Middle frontal gyrus (tissue), 1 donor: Measurements from ENCODE around the gene CYP2A13.
"Not testable (repeated sequence)": the region's sequence is repeated elsewhere in the genome, so short reads cannot be mapped to it uniquely, and the experiment has no call there.

Source experiments
- DNase-seq: peaks from one replicate; pipeline ENCODE4 v3.0.0-alpha.2; 2015; ENCODE audit warnings: low spot score; ENCODE audit errors: extremely low spot score

Gene CYP2A13, protein sequence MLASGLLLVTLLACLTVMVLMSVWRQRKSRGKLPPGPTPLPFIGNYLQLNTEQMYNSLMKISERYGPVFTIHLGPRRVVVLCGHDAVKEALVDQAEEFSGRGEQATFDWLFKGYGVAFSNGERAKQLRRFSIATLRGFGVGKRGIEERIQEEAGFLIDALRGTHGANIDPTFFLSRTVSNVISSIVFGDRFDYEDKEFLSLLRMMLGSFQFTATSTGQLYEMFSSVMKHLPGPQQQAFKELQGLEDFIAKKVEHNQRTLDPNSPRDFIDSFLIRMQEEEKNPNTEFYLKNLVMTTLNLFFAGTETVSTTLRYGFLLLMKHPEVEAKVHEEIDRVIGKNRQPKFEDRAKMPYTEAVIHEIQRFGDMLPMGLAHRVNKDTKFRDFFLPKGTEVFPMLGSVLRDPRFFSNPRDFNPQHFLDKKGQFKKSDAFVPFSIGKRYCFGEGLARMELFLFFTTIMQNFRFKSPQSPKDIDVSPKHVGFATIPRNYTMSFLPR

DNA sequence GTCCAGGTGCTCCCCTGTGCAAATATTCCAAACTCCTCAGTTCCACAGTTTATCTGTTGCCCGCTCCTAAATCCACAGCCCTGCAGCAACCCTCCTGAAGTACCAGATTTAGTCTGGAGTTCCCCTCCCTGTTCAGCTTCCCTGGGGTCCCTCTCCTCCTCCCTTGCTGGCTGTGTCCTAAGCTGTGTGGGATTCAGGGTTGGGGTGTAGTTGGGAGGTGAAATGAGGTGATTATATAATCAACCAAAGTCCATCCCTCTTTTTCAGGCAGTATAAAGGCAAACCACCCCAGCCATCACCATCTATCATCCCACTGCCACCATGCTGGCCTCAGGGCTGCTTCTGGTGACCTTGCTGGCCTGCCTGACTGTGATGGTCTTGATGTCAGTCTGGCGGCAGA is at the start of gene CYP2A13:
CYP2A13 (plus strand) TSS at position 301 of the 400 bp plus-strand sequence; CDS start at position 322, 21 bp downstream.
- DNase-seq, result no peak

DNA sequence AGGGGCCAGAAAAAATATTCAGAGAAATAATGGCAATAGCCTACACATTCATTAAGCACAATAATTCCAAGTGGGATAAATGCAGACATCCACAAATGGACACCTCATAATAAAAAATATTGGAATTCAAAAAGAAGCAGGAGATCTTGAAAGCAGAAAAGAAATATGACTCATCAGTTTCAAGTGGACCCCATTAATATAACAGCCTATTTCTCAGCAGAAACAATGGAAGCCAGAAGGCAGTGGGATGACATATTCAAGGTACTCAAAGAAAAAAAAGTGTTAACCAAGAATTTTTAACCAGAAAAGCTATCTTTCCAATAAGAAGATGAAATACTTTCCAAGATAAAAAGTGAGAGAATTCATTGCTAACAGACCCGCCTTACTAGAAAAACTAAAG is 48.4 kb upstream of the CYP2A13 start:
- DNase-seq, result no peak

DNA sequence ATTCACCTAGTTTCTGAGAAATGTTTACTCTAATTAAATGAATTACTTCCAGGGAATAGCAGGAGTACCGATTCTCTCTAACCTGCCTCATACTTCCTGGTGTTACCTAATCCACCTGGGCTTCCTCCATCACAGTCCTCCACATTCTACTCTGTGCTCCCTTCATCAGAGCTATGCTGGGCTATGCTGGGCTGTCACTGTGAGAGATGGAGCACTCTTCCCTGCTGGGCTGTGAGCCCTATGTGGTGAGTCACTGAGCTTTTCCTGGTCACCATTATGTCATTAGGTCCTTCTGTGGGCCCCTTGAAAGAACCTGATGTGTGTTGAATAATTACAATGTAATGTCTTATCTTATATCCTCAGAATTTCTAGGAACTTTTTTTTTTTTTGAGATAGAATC is 43.2 kb upstream of the CYP2A13 start:
- DNase-seq, result not testable (repeated sequence)

GRCh38 chr19:41050426-41050825 is 37.8 kb upstream of the CYP2A13 start:
- no peak for DNase-seq

DNA sequence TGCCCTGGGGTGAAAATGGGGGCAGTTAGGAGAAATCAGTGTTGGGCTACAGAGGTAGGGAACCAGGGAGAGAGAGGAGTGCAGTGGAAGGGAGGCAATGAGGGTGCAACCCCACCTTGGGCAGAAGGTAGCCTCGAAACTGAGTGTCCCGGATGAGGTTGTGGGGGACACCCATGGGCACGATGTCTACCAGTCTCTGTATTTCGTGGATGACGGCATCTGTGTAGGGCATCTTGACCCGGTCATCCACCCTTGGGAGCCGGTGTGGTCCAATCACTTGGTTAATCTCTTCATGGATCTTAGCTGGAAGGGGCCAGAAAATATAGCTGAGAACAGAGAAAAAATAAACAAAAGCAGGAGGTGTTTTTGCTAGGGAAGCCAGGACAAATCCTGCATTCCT is 36.1 kb upstream of the CYP2A13 start:
- not testable (repeated sequence) for DNase-seq

GRCh38 chr19:41053331-41053730 is 34.9 kb upstream of the CYP2A13 start:
- not testable (repeated sequence) for DNase-seq

DNA sequence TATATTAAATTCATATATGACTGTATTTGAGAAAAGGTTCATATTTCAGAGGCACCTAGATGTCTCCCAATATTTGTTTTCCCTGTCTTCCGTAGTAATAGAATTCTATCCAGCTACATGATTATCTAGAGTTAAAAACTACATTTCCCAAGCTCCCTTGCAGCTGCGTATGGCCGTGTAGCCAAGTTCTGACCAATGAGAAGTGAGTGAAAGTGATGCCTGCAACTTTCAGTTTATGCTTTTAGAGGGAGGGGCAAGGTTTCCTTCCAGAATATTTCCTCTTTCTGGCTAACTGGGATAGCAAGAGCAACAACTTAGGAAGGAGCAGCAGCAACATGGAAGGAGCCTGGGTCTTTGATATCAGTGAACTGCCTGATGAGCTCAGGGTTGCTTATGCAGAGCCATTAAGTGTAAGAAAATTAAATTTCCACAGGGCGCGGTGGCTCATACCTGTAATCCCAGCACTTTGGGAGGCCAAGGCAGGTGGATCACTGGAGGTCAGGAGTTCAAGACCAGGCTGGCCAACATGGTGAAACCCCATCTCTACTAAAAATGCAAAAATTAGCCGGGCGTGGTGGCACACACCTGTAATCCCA is 23.2 kb upstream of the CYP2A13 start:
- no peak for DNase-seq

DNA sequence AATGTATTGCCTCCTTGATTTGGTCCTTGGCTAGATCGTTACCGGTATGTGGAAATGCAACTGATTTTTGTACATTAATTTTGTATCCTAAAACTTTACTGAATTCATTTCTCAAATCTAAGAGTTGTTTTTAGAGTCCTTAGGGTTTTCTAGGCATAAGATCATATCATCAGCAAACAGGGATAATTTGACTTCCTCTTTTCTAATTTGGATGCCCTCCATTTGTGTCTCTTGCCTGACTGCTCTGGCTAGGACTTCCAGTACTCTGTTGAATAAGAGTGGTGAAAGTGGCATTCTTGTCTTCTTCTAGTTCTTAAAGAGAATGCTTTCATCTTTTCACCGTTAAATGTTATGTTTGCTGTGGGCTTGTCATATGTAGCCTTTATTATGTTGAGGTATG is 12.0 kb upstream of the CYP2A13 start:
- DNase-seq, result no peak

DNA sequence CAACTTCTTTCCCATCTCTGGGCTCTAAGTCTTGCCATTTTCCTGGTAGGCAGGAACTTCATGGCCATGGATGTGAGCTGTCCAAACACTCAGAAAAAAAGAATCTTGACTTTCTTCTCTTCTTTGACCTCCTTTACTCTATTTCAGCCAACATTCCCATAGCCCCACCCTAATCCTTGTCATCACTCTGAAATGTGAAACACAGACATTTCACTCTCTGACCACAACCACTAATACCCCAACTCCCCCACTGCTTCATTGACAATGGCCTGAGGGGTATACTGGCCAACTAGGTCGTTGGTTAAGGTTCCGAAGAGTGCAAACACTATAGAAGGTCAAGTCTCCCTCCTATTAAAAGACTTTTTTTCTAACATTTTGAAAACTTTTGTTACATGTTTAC is 4.7 kb upstream of the CYP2A13 start:
- no peak for DNase-seq

GRCh38 chr19:41085748-41086415 is 2.4 kb upstream of the CYP2A13 start:
- DNase-seq, result no peak

DNA sequence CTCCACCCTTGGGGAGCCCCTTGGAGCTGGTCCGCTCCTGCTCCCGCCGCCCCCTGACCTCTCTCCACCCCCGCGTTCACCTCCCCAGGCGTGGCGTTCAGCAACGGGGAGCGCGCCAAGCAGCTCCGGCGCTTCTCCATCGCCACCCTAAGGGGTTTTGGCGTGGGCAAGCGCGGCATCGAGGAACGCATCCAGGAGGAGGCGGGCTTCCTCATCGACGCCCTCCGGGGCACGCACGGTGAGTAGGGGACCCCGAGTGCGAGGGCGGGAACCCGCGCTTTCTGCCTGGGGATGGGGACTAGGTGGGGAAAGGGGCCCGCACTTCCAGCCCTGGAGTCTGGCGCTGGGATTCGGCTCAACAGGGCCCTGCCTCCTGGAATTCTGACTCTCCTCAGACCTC is 1.7 kb downstream of the CYP2A13 start:
- DNase-seq, result no peak

GRCh38 chr19:41095703-41096102 is 7.5 kb downstream of the CYP2A13 start:
- no peak for DNase-seq

DNA sequence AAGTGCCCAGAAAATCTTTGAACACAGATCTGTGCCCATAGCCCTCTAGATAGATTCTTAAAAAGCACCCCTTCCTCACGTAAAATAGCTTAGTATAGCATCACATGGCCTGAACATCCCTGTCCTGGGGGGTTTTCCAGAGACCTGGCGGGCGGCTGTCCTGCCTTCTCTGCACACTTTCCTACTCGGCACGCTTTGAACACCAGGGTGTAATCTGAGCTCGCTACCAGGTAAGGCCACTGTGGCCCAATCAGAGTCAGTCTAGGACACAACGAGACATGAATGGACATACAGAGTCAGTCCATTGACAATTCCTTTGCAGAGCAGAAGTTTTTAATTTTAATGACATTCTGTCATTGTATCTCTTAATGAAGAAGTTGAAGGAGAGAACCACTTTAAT is 8.1 kb downstream of the CYP2A13 start:
- DNase-seq, result no peak

DNA sequence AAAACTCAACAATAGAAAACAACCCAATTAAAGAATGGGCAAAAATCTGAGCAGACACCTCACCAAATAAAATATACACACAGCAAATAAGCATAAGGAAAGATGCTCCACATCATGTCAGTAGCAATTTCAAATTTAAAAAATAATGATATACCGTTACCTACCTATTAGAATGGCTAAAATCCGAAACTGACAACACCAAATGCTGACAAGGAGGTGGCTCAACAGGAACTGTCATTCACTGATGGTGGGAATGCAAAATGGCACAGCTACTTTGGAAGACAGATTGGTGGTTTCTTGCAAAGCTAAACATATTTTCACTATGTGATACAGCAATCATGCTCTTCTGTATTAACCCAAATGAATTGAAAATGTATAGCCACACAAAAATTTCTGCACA is 9.1 kb downstream of the CYP2A13 start:
- DNase-seq, result no peak

DNA sequence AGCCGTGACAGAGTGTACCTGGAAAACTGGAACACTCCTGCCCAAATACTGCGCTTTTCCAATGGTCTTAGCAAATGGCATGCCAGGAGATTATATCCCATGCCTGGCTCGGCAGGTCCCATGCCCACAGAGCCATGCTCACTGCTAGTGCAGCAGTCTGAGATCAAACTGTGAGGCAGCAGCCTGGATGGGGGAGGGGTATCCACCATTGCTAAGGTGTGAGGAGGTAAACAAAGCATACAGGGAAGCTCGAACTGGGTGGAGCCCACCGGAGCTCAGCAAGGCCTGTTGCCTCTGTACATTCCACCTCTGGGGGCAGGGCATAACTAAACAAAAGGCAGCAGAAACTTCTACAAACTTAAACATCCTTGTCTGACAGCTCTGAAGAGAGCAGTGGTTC is 10.5 kb downstream of the CYP2A13 start:
- DNase-seq, result no peak

GRCh38 chr19:41102210-41102609 is 14.0 kb downstream of the CYP2A13 start:
- DNase-seq, result not testable (repeated sequence)

DNA sequence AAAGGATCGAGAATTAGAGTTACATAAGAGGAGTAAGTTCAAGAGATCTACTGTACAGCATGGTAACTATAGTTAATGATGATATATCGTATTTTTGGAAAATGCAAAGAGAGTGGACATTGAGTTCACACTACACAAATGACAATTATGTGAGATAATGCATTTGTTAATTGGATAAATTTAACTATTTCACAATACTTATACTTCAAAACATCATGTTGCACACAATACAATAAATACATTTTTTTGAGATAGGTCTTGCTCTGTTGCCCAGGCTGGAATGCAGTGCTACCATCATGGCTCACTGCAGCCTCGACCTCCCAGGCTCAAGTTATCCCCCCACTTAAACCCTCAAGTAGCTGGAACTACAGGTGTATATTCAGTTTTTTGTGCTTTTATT is 17.9 kb downstream of the CYP2A13 start:
- no peak for DNase-seq

- no peak for DNase-seq
These were observed 23.0 kb downstream of the CYP2A13 start for GRCh38 chr19:41111296-41111695.

- DNase-seq, result no peak
These were observed 23.6 kb downstream of the CYP2A13 start for GRCh38 chr19:41111750-41112295.

GRCh38 chr19:41112728-41113290 is 24.6 kb downstream of the CYP2A13 start:
- DNase-seq, result no peak

GRCh38 chr19:41114132-41114531 is 25.9 kb downstream of the CYP2A13 start, which contains the start of gene CYP2F1:
TSS of gene CYP2F1 (plus strand) at chr19:41114432. CDS start at chr19:41116189, 1,757 bp downstream.
- no peak for DNase-seq
